AG09319 (cell line): ENCODE measurements around the gene TRAFD1.

Experiments
- DNase-seq: peaks from one replicate; pipeline ENCODE4 v3.0.0-alpha.2; 2010; ENCODE audit warnings: low read depth; ENCODE audit errors: extremely low read depth
- TF ChIP-seq, protein P1 (sequence below): IDR thresholded peaks from 2 replicates; pipeline ENCODE4 v1.5.1; 2011; ENCODE audit warnings: low read depth, mild to moderate bottlenecking, inconsistent platforms, low read length, moderate library complexity

Gene TRAFD1

DNA sequence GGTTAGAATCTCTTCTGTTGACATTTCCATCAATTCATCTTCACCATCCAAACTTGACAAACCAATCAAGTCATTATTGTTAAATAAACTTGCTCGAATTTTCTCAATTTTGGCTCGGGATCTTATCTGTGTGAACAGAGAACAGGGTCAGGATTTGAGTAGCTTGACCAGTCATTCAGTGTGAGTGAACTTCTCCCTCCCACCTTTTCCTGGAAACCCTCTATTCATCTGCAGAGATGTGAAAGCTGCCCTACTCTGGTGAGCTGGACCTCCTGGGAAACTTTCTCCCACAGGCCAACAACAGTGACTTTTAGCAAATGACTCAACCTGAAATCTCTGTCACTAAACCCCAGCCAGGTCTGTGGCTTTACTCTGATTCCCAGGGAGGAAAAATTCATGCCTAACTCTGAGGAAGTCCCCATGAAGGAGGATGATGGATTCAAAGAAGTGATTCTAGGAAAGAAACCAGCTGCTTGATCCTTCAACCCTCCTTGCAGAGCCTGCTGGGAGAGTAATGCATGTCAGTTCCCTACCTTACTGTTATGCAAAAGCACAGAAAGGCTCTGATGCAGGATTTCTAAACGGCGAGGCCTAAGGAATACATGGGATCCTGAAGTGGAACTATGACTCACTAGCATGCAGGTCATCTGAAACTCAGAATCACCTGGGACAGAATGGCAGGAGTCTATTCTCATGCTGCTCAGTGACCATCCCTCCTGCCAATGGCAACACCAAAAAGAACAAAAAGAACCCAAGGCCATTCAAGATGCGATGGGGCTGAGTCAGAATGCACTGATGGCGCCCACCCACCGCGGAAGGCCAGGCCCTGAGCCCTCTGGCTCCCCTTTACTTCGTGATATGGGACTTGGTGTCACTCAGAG lies 58.0 kb downstream of the TRAFD1 start:
- TF ChIP-seq, protein P1, sequence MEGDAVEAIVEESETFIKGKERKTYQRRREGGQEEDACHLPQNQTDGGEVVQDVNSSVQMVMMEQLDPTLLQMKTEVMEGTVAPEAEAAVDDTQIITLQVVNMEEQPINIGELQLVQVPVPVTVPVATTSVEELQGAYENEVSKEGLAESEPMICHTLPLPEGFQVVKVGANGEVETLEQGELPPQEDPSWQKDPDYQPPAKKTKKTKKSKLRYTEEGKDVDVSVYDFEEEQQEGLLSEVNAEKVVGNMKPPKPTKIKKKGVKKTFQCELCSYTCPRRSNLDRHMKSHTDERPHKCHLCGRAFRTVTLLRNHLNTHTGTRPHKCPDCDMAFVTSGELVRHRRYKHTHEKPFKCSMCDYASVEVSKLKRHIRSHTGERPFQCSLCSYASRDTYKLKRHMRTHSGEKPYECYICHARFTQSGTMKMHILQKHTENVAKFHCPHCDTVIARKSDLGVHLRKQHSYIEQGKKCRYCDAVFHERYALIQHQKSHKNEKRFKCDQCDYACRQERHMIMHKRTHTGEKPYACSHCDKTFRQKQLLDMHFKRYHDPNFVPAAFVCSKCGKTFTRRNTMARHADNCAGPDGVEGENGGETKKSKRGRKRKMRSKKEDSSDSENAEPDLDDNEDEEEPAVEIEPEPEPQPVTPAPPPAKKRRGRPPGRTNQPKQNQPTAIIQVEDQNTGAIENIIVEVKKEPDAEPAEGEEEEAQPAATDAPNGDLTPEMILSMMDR = no peak
- no peak for DNase-seq

DNA sequence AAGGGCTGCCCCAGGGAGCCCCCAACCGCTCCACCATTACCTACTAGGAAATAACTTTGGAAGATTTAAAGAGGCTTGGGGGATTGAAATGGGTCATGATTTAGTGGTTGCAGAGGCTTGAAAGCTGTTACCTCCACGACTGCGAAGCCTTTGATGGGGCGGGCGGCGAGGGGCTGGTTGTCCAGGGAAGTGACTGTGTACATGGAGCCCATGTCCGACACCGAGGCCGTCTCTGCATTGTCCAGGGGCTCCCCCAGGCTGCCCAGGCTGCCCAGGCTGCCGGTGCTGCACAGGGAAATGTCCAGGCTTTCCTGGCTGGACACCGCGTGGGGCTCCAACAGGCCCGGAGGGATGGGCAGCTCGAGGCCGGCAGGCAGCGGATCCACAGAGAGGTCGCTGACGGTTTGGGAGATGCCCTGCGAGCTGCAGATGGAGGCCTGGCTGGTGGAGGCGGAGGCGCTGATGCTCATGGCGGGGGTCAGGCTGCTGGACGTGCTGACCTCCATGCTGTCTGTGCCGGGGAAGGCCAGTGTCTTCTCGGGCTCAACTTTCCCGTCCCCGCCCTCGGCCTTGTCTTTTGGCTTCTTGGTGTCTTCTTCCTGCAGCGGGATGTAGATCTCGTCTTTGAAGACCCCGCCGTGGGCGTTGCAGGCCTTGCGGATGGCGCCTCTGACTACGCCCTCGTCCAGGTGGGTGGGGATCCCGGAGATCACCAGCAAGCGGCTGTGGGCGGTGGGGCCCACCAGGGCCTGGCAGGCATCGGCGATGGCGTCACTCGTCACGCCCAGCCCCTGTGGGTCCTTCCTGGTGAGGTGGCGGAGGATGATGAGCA lies 58.9 kb downstream of the TRAFD1 start:
- TF ChIP-seq, protein P1 = no peak
- no peak for DNase-seq

DNA sequence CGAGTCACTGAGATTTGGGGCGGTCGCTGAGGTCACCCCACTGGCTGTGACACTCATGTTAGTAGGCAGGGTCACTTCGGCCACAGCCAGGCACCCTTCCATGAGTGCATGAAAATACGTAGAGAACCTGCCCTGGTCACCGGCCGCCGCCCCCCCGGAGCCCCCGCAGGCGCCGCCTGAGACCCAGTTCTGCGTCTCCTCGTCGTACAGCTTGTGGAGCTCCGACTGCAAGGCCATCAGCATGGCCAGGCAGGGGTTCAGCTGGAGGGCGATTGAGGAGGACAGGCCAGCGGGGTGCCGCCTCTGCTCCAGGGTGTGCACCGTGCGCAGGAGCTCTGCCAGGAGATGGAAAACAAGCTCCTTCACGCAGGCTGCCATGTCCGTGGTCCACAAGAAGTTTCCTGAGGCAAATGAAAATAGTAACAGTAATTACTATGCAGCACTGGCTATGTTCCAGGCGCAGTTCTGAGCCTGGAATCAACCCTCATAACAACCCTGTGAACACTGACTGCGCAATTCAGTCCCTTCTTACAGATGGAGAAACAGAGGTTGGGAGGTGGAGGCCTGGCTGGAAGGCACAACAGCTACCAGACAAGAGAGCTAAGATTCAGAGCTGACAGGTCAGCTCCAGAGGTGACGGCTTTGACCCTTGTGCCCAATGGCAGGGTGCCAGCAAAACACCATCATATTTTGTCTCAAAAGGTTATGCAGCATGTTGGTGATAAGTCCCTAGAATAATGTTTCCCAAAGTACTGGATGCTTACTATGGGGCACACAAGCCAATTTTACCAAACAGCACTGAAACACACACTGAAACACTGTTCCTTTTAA lies 59.9 kb downstream of the TRAFD1 start:
- TF ChIP-seq, protein P1 = no peak
- no peak for DNase-seq

DNA sequence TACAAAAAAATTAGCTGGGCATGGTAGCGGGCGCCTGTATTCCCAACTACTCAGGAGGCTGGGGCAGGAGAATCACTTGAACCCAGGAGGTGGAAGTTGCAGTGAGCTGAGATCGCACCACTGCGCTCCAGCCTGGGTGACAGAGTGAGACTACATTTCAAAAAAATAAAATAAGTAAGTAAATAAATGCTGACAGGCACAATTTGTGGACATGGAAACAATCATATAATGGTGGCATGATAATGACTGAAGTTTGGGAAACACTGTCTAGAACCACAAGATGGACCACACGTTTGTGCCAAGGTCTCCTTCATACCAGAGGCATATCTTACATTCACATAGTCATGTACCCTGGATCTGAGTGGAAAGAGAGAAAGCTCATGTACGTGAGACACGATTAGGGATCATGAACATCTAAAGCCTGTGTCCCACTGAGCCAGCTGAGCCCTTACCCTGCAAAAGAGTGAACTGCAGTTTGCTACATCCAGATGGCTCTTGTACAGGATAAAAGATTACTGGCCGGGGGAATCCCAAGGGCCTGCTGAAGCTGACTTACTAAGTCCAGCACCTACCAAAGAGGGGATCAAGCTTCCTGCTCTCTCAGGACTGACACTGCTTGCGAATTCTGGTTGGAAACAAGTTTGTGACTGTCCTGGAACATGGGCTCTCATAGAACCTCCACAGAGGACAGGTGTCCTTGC lies 62.9 kb downstream of the TRAFD1 start:
- TF ChIP-seq, protein P1 = no peak
- no peak for DNase-seq

DNA sequence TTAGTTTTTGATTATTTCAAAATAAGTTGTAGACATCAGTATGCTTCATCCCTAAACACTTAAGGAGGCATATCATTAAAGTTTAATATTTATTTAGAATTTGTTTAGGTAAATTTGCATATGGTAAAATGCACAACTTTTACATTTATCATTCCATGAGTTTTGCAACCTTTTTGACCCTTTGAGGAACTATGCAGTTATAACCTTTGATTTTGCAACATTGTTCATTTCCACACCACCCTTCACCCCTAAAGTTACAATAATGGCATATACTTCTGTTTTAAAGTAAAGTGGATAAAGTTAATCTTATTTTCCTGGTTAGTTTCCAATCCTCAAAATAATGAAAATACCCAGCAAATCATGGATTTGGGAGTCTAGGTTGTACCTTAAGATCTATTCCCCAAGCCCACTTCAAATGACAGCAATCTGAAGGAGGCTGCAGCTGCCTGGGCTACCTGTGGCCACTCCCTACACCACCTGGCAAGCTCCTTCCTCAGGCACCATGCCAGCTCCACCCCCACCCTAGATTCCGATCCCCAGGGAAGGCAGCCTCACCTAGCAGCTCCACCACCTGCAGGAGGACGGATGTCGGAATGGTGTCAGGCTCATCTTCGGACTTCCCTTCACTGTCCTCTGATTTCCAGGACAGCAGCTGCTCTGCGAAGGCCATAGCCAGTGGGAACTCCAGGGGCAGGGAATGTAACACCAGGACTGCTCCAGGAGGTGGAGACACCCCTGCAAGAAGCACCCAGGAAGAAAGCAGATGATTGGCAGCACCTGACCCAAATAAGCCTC lies 65.1 kb downstream of the TRAFD1 start:
- TF ChIP-seq, protein P1 = no peak
- DNase-seq = no peak

DNA sequence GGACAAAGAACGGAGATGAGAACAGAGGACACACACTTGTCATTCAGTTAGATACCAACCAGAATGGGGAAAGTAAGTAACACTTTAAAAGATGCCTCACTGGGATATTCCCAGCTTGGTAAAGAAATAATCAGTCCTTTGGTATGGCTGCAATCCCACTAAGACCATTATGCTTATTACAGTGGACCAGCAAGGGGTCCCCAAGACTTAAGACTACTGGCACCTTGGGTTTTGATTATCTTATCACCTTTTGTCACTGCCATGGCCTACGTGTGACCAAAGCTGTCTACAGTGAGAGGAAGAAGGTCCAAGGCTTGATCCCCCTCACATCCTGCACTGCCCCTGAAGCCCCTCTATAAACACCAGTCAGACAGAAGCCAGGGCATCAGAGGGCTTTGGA lies 65.8 kb downstream of the TRAFD1 start:
- TF ChIP-seq, protein P1 = no peak

More for the DNA sequence above, 65.8 kb downstream of the TRAFD1 start:
- no peak for DNase-seq
